Psoas muscle (tissue), 8 donors: ENCODE measurements around the gene GJD4. TPM values are rescaled to one million over a fixed set of nuclear protein-coding genes. Genes with fewer than 3 reads are reported as not detected.

Experiments
- ATAC-seq, 4 donors: fragments of 200-7000 bp; cut with Tn5 transposase; one replicate each; pipeline ENCODE4 v1.9.1; 2020; ENCODE audit warnings: moderate library complexity in 3 of 4, mild to moderate bottlenecking in 2 of 4
- DNase-seq, 2 donors: peaks; one replicate each; pipeline ENCODE4 v3.0.0-alpha.2; 2020
- H3K27ac ChIP-seq: fragments of 200-600 bp; one replicate; pipeline ENCODE4 v1.8.0; 2022
- H3K27me3 ChIP-seq, 3 donors: fragments of 200-600 bp in 1 of 3; one replicate each; pipeline versions ENCODE4 v1.6.1 to v1.8.0; 2013 to 2022; ENCODE audit warnings: low read length in 2 of 3, mild to moderate bottlenecking in 2 of 3, moderate library complexity in 1 of 3; ENCODE audit not compliant: insufficient read depth in 3 of 3
- H3K36me3 ChIP-seq, 2 donors: fragments of 200-600 bp in 1 of 2; one replicate each; pipeline versions ENCODE4 v1.6.1 to v1.8.0; 2013 to 2022; ENCODE audit warnings: low read depth in 1 of 2, mild to moderate bottlenecking in 1 of 2, moderate library complexity in 1 of 2; ENCODE audit not compliant: insufficient read depth in 1 of 2
- H3K4me1 ChIP-seq: fragments of 200-600 bp; one replicate; pipeline ENCODE4 v1.8.0; 2022
- H3K4me3 ChIP-seq: fragments of 200-600 bp; one replicate; pipeline ENCODE4 v1.8.0; 2022; ENCODE audit warnings: mild to moderate bottlenecking
- H3K9me3 ChIP-seq: fragments of 200-600 bp; one replicate; pipeline ENCODE4 v1.8.0; 2022
- WGBS, 3 donors: extraction: QIAGEN DNeasy Blood & Tissue Kit; methylation state at CpG; one replicate each; pipeline versions ENCODE4 v1.1.6 to v1.1.7; 2013; 5-methylcytosine and 5-hydroxymethylcytosine counted together
- intact Hi-C, 2 donors: fragments of 100-400 bp; cut with DNase I; formaldehyde crosslinking; loops; one replicate each; pipeline versions ENCODE4 v1.11.0 to v1.14.2; 2022
- polyA plus RNA-seq, 3 donors: library from polyadenylated mRNA; stranded (reverse); fragments of 200-250 nt; gene quantifications; one replicate each; pipeline ENCODE4 v1.2.3, GENCODE V29; 2013
- total RNA-seq, 4 donors: library from RNA; stranded (reverse); fragmentation: NEBNext Ultra II Directional in 2 of 4; extraction: Animal tissue kit (Norgen Biotek cat#: 25700) in 2 of 4; gene quantifications; one replicate each; pipeline versions ENCODE4 v1.2.1 to v1.2.4, GENCODE V29; 2021 to 2023
- TF ChIP-seq, protein P1 (sequence below): fragments of 200-600 bp; IDR thresholded peaks from one replicate; pipeline ENCODE4 v1.8.0; 2022; ENCODE audit warnings: antibody characterized with exemption
- donor health status: healthy with polysubstance abuse.
- donor health status: DM: no; HTN: no; CAD: no; lungs with moderate emphysema.
- donor health status: Bipolar disorder and iron deficiency.
- donor health status: healthy.
- donor health status: DM: yes; HTN: yes; CAD: no.
- donor health status: DM: no; HTN: no; CAD: no.
- donor health status: DM: no; HTN: no; CAD: no.
- donor health status: DM: yes; HTN: yes; CAD: no.

GJD4 gene
- total and polyA plus RNA-seq, 7 donors, result 0.03 TPM; not detected in 6

DNA sequence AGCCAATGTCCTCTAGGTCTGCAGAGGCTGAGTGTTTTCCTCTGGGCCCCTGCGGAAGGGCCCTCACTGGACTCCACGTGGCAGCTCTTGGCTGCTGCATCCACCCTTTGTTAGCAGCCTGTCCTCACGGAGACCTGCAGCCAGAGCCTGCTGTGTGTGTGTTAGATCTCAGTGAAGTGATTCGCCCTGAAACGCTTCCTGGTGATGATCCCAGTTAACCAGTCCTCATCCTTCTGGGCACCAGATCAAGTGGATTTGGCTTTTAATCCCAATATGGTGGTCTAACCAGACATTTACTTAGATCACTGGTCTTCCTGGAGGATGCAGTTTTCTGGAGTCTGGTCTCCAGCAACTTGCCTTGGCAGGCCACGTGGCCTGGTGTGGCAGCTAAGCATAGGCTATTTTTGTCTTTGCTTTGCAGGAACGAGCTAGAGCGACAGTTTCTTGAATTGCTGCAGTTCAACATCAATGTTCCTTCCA, 39.5 kb upstream of the GJD4 start:
- Histone ChIP-seq H3K36me3 (peaks cover 0 to 43% of the 10 kb centered on the region in 2 donors), H3K4me3 (no peak overlapping the region), H3K27ac (peak overlapping the region; percentile 42), H3K4me1 (peaks cover 41% of the 10 kb centered on the region), H3K9me3 (no peaks in the 10 kb centered on the region), H3K27me3 (no peaks in the 10 kb centered on the region)
- DNase-seq, result no peak
- peak; percentile 49 to 75 (median 58) for ATAC-seq
- TF ChIP-seq, protein P1, sequence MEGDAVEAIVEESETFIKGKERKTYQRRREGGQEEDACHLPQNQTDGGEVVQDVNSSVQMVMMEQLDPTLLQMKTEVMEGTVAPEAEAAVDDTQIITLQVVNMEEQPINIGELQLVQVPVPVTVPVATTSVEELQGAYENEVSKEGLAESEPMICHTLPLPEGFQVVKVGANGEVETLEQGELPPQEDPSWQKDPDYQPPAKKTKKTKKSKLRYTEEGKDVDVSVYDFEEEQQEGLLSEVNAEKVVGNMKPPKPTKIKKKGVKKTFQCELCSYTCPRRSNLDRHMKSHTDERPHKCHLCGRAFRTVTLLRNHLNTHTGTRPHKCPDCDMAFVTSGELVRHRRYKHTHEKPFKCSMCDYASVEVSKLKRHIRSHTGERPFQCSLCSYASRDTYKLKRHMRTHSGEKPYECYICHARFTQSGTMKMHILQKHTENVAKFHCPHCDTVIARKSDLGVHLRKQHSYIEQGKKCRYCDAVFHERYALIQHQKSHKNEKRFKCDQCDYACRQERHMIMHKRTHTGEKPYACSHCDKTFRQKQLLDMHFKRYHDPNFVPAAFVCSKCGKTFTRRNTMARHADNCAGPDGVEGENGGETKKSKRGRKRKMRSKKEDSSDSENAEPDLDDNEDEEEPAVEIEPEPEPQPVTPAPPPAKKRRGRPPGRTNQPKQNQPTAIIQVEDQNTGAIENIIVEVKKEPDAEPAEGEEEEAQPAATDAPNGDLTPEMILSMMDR, result no peak
- 9 to 14% (median 12%) methylated on average over 8 of the region's 8 CpGs for WGBS, 3 donors
- intact Hi-C loops, result loop anchor here in 1 of 2 donors (5.0 to 10.0 kb wide), 2 partner anchors 228 to 441 kb away; partner anchors contain the start of genes CCNY and CREM

DNA sequence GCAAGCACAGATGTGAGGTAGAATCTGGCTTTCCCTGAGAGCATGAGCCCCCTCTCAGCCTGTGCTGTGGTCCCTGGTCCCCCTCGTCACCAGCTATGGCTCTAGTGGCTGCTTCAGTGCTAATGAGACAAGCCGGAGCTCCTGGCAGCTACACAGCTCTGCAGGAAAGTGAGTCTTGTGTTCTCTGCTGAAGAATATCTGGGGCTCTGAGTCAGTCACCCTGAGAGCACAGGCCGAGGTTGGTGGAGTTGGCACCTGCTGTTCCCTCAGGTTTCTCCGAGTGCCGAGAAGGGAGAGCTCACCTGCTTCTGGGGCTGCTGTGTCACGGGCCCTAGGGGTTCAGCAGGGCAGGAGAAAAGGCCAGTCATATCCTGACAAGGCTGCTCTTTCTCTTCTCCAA, 37.2 kb upstream of the GJD4 start:
- H3K27ac ChIP-seq, result no peak overlapping the region
- WGBS, 3 donors, result 88 to 92% (median 91%) methylated on average over 6 of the region's 6 CpGs
- ATAC-seq (no peak), DNase-seq (no peak)
- peaks cover 34% of the 10 kb centered on the region for H3K4me1 ChIP-seq
- no peaks in the 10 kb centered on the region for H3K27me3 ChIP-seq
- TF ChIP-seq, protein P1, result no peak
- no peaks in the 10 kb centered on the region for H3K9me3 ChIP-seq
- intact Hi-C loops, result loop anchor here in 1 of 2 donors (5.0 to 10.0 kb wide), 2 partner anchors 231 to 443 kb away; partner anchors contain the start of genes CCNY and CREM
- no peak overlapping the region for H3K4me3 ChIP-seq
- H3K36me3 ChIP-seq, result peaks cover 0 to 55% of the 10 kb centered on the region in 2 donors

DNA sequence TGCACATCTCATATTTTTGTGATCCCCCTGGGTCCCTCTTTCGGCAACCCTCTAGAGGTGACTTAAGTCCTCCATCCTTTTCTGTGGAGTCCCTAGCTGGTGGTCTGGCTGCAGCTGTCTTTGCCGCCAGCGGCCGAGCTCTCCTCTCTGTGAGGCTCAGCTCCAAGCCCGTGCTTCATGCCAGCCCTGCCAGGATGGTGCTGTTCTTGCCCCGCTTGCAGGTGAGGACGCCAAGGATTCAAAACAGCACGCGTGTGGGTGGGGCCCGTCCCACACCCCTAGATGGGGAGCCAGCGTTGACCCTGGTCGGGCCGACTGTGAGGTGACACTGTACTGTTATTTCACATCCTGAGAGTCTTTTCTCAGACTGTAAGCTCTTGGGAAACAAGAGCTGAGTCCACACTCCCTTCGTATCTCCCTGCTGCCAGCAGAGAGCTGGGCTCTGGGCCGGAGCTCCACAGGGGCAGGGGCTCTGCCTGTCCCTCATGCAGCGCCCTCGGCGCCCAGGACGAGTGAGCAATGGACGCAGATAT, 36.6 kb upstream of the GJD4 start:
- intact Hi-C loops, result loop anchor here in 1 of 2 donors (5.0 to 10.0 kb wide), 2 partner anchors 231 to 444 kb away; partner anchors contain the start of genes CCNY and CREM
- Histone ChIP-seq H3K27ac (no peak overlapping the region), H3K4me1 (peaks cover 29% of the 10 kb centered on the region), H3K27me3 (no peaks in the 10 kb centered on the region), H3K4me3 (no peak overlapping the region), H3K36me3 (peaks cover 0 to 55% of the 10 kb centered on the region in 2 donors), H3K9me3 (no peaks in the 10 kb centered on the region)
- WGBS, 3 donors, result 88 to 90% (median 89%) methylated on average over 20 of the region's 20 CpGs
- TF ChIP-seq, protein P1, result no peak
- ATAC-seq (no peak), DNase-seq (no peak)

DNA sequence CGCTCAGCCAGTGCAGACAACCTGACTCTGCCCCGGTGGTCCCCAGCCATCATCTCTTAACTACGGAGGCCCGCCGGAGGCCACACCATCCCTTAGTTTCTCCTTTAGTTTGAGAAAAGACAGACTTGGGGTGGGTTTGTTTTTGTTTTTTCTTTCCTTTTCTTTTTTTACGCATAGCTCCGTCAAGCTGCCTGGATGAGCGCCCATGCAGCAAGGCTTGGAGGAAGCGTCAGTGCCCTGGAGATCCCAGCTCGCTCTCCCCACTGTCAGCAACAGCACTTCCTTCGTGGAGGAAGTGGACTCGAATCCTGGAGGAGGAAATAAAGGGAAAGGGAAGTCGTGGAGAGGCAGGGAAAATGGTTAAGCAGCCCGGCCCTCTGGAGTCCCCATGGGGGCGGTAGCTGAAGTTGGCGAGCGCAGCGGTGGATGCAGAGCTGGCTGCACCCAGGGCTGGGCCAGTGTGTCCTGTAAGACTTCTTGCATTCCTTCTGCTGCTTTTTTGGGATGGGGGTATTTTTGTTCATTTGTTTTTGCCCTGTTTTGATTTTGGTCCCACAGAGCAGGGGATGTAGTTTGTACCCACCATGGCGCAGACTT, 35.9 kb upstream of the GJD4 start:
- H3K27ac ChIP-seq, result no peak overlapping the region
- peaks cover 22% of the 10 kb centered on the region for H3K4me1 ChIP-seq
- H3K27me3 ChIP-seq, result no peaks in the 10 kb centered on the region
- intact Hi-C loops, result loop anchor here in 1 of 2 donors (5.0 to 10.0 kb wide), 2 partner anchors 232 to 444 kb away; partner anchors contain the start of genes CCNY and CREM
- WGBS, 3 donors, result 69 to 79% (median 75%) methylated on average over 19 of the region's 19 CpGs
- no peak for DNase-seq
- TF ChIP-seq, protein P1, result no peak
- H3K4me3 ChIP-seq, result no peak overlapping the region
- no peaks in the 10 kb centered on the region for H3K9me3 ChIP-seq
- H3K36me3 ChIP-seq, result peaks cover 0 to 55% of the 10 kb centered on the region in 2 donors
- no peak for ATAC-seq
